Omental fat pad (tissue), 4 donors: ENCODE results near the gene SLC39A11. TPM values are rescaled to one million over a fixed set of nuclear protein-coding genes. Genes with fewer than 3 reads are reported as not detected.
"Not testable (repeated sequence)": the region's sequence is repeated elsewhere in the genome, so short reads cannot be mapped to it uniquely, and the experiment has no call there.

Experiments
- ATAC-seq: fragments of 150-250 bp; one replicate; pipeline ENCODE4 v1.9.1; 2016; ENCODE audit warnings: mild to moderate bottlenecking, moderate library complexity; ENCODE audit not compliant: low FRiP score
- DNase-seq: peaks from one replicate; pipeline ENCODE4 v3.0.0-alpha.2; 2019; ENCODE audit warnings: low spot score
- total RNA-seq, 4 donors: library from RNA; depleted of rRNA; stranded (reverse); fragments of >200 nt; gene quantifications; one replicate each; pipeline ENCODE4 v1.1.0, GENCODE V29; 2016
- TF ChIP-seq, protein P1 (sequence below), 3 donors: fragments of 450-650 bp; IDR thresholded peaks; one replicate each; pipeline ENCODE4 v1.5.1; 2016 to 2017; ENCODE audit warnings: antibody characterized with exemption in 3 of 3, mild to moderate bottlenecking in 3 of 3, moderate library complexity in 2 of 3

Gene SLC39A11
- total RNA-seq, 4 donors from 2014 or later = 18.8 to 42.4 (median 31.3) TPM

DNA sequence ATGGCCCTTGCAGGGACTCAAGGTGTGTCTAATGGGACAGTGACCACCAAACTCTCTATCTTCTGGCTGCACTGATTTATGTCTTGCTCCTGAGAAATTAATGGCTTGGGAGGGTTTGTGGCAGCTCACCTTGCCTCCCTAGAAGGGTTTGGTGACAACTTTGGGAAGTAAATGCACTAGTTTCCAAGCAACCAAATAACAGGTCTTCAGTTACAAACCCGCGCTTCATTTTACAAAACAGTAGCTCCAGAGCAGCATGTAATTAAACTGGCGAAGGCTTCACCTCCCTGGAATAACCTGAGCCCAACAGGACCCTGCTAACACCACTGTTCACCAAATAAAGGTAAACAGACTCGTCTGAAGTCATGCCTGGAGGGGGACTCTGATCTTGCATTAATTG lies 318.3 kb downstream of the SLC39A11 start:
- DNase-seq (no peak), ATAC-seq (no peak)
- TF ChIP-seq, protein P1, sequence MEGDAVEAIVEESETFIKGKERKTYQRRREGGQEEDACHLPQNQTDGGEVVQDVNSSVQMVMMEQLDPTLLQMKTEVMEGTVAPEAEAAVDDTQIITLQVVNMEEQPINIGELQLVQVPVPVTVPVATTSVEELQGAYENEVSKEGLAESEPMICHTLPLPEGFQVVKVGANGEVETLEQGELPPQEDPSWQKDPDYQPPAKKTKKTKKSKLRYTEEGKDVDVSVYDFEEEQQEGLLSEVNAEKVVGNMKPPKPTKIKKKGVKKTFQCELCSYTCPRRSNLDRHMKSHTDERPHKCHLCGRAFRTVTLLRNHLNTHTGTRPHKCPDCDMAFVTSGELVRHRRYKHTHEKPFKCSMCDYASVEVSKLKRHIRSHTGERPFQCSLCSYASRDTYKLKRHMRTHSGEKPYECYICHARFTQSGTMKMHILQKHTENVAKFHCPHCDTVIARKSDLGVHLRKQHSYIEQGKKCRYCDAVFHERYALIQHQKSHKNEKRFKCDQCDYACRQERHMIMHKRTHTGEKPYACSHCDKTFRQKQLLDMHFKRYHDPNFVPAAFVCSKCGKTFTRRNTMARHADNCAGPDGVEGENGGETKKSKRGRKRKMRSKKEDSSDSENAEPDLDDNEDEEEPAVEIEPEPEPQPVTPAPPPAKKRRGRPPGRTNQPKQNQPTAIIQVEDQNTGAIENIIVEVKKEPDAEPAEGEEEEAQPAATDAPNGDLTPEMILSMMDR (IDR thresholded peaks at IDR 0.05) = no peak

DNA sequence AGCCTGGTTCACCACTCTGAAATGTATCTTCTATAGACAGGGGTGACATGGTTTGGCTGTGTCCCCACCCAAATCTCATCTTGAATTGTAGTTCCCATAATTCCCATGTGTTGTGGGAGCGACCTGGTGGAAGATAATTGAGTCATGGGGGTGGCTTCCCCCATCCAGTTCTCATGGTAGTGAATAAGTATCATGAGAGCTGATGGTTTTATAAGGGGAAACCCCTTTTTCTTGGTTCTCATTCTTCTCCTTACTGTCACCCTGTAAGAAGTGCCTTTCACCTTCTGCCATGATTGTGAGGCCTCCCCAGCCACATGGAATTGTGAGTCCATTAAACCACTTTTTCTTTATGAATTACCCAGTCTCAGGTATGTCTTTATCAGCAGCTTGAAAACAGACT lies 319.3 kb downstream of the SLC39A11 start:
- ATAC-seq = not testable (repeated sequence)

DNA sequence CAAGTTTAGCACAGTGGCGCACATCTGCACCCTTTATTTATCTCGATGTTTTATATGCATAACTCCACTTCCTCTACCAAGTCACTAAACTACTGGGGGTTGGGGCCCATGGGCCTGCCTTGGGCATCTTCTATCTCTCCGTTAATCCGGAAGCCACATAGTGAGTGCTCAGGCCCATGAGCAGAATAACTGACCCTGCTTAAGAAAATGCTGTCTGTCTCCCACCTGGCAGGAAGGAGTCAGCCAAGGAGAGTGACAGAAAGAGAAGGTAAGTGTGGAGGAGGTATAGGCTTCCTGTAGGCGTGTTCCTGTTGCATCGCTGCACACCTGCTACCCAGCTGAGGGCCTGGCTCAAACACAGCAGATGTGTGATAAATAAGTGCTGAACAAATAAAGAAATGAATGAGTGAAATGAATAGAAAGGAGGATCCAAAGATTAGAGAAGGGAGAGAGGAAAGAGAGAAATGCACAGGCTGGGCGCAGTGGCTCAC lies 320.1 kb downstream of the SLC39A11 start:
- TF ChIP-seq, protein P1 (IDR thresholded peaks at IDR 0.05) = no peak
- ATAC-seq = no peak
- no peak for DNase-seq

More for the DNA sequence above, 319.3 kb downstream of the SLC39A11 start:
- not testable (repeated sequence) for DNase-seq

DNA sequence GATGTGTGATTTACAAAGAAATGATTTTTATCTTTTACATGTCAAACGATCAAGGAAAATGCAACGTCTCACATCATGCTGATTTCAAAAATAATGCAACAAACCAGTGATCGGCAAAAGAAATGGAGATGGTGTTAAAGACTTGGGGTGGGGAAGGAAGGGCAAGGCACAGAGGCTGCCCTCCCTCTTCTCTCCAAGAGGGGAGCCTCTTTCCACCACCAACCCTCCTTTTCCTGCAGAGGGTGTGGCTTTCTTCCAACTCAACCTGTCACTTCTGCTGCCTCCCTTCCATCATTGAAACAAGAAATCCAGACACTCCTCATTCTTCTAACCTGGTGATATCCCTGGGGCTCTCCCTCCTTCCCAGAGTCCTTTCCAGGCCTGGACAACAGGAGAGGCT lies 320.8 kb downstream of the SLC39A11 start:
- TF ChIP-seq, protein P1 (IDR thresholded peaks at IDR 0.05) = no peak
- ATAC-seq (no peak), DNase-seq (no peak)

DNA sequence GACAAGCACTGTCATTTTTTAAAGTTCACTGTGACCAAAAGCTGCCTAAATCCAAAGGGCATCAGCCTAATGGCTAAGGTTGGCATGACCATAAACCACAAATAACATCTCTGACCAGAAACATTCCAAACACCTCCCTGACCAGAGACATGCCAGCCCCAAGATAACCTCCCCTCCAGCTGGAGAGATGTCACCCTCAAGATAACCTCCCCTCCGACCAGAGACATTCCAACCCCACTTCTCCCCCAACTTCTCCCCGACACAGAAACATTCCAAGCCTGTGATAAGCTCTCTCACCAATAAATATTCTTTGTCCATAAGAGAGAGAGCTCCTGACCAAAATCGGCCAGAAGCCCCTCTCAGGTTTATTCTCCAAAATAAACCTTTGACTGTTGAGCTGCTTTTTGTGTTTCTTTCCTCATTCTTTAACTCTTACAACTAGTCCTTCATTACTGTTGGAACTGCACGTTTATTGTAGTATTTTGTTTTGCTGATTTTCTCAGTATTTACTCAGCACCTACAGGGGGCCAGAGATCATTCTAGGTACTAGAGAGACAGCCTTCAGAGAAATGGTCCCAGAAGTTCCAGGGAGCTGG lies 325.6 kb downstream of the SLC39A11 start:
- TF ChIP-seq, protein P1 (IDR thresholded peaks at IDR 0.05) = no peak
- no peak for DNase-seq
- ATAC-seq = no peak

DNA sequence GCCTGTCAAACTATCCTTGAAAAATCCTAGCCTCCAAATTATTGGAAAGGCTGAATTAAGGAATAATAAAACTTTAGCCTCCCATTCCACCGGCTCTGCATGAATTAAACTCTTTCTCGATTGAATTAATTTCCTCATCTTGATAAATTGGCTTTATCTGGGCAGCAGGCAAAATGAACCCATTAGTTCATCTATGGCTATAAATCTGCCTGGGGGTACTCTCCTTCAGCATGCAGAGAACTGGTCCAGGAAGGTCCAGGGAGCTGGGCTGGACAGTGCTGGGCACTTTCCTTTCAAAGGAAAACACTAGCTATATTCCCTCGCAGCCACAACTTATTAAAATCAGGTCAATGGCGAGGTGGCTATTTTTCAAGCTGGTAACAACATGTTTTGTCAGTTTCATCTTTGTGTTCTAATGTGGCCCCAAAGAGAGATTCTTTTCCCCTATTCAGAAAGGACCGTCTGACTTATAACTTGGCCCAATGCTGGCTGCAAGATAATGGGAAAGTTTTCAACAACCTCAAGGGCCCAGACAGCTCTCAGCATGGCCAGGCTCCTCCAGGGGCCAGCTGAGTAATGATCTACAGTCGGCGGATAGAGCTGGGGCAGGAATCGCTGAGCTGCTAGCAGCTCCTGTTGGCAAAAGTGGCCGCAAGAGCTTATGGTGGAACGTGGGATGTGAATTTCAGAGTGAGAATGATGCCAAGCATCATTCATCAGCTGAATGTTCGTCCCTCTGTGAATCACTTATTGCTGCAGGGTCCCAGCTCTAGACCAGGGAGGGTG lies 326.9 kb downstream of the SLC39A11 start:
- DNase-seq = no peak
- no peak for ATAC-seq
- TF ChIP-seq, protein P1 (IDR thresholded peaks at IDR 0.05) = no peak

DNA sequence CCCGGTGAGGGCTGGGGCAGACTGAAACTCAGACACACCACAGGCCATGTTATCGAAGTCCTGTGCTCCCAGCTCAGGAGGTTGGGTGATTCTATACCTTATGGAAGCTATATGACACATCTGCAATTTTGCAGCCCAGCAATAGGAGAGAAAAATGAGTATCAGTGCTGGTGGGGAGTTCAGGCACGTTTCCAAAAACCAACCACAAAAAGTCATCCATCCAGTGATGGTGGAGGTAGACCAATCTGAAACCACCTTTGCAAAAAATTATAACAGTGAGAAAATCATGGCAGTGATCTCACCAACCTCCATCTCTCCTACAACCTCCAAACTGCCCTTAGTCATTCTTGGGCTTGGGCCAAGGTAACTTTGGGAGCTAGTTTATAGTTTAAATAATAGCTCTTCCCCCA lies 327.9 kb downstream of the SLC39A11 start:
- DNase-seq = no peak
- TF ChIP-seq, protein P1 (IDR thresholded peaks at IDR 0.05) = no peak
- ATAC-seq = no peak
